Measurements from ENCODE around the gene TCP11L1. TPM values are rescaled to one million over a fixed set of nuclear protein-coding genes. Genes with fewer than 3 reads are reported as not detected.

The TCP11L1 gene
- total and polyA plus RNA-seq, 9 of the 15 experiments (the other 6 are each of a cell fraction or from before 2014, with no cell fraction given) = 1.6 to 15.3 (median 5.4) TPM

DNA sequence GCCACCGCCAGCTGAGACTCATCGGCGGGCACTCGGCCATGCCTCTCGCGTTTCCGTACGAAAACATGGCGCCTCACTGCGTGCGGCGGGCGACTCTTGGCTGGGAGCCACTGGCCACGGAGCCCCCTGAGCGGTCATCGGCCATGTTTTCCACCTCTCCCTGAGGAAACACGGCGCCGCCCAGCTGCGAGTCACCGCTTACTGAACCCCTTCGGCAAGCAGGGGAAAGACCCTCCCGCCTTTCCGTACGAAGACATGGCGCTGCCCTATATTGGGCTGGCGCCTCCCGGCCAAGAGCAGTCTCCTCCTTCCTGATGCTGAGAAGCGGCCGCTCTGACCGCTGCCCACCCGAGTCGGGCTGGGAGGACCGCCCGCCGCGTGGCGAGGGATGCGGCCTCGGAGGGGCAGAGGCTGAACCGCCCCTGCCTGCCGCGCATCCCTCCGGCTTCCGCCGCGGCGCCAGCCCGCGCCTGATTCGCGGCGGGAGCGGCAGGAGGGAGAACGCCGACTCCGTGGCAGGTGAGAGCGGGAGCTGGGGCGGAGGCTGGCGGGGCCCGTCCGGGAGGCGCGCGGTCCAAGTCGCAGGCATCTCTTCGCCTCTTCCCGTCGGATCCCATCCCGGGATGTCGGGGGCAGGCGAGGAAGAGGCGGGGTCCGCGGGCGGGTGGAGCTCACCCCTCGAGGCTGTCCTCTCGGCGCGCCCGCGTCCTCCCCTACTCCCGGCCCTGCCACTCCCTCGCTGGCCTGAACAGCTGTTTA is at the start of gene TCP11L1 (continued):
- no peak for TF ChIP-seq GATAD2B (IDR thresholded peaks at IDR 0.05; ENCODE audit: borderline replicate concordance)
- TF ChIP-seq DMBX1 (CRISPR knock-in tag; IDR thresholded peaks at IDR 0.05; ENCODE audit: borderline replicate concordance) = no peak; the same call in 1 of the 2 replicates
- TF ChIP-seq FOXK2 (conservative IDR thresholded peaks at IDR 0.05 in 1 of 2, IDR thresholded peaks at IDR 0.05 in 1 of 2; ENCODE audit: low read depth in 2 of 2) = peak; percentile 83 to 85; a peak in 2 of 4 replicates
- TF ChIP-seq, protein P1, sequence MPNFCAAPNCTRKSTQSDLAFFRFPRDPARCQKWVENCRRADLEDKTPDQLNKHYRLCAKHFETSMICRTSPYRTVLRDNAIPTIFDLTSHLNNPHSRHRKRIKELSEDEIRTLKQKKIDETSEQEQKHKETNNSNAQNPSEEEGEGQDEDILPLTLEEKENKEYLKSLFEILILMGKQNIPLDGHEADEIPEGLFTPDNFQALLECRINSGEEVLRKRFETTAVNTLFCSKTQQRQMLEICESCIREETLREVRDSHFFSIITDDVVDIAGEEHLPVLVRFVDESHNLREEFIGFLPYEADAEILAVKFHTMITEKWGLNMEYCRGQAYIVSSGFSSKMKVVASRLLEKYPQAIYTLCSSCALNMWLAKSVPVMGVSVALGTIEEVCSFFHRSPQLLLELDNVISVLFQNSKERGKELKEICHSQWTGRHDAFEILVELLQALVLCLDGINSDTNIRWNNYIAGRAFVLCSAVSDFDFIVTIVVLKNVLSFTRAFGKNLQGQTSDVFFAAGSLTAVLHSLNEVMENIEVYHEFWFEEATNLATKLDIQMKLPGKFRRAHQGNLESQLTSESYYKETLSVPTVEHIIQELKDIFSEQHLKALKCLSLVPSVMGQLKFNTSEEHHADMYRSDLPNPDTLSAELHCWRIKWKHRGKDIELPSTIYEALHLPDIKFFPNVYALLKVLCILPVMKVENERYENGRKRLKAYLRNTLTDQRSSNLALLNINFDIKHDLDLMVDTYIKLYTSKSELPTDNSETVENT (CRISPR knock-in tag; IDR thresholded peaks at IDR 0.05) = peak; percentile 31; the same call in 1 of the 2 replicates
- TF ChIP-seq ETV6 (IDR thresholded peaks at IDR 0.05; ENCODE audit: borderline replicate concordance in 1 of 2, low read depth in 2 of 2, low read length in 1 of 2) = no peak
- no peak for TF ChIP-seq ETV6 (CRISPR knock-in tag; IDR thresholded peaks at IDR 0.05; ENCODE audit: borderline replicate concordance)
- TF ChIP-seq BACH1 (tag; IDR thresholded peaks at IDR 0.05) = peak; percentile 63; the same call in 1 of the 2 replicates
- TF ChIP-seq TCF3 (CRISPR knock-in tag; IDR thresholded peaks at IDR 0.05) = no peak; the same call in 1 of the 2 replicates
- no peak for TF ChIP-seq STAT5A (IDR thresholded peaks at IDR 0.05; ENCODE audit: borderline replicate concordance, low read length)
- peak; percentile 64 to 74 for TF ChIP-seq MAZ (CRISPR knock-in tag; conservative IDR thresholded peaks at IDR 0.05 in 1 of 2, IDR thresholded peaks at IDR 0.05 in 1 of 2)
- no peak for TF ChIP-seq ZNF785 (CRISPR knock-in tag; IDR thresholded peaks at IDR 0.05)
- TF ChIP-seq ESRRA (IDR thresholded peaks at IDR 0.05; ENCODE audit: borderline replicate concordance, low read depth) = no peak
- no peak for TF ChIP-seq ZBTB8A (IDR thresholded peaks at IDR 0.05; ENCODE audit: partially characterized antibody)
- no peak for TF ChIP-seq ZNF589 (CRISPR knock-in tag; IDR thresholded peaks at IDR 0.05; ENCODE audit: low read depth)
- TF ChIP-seq, protein P2, sequence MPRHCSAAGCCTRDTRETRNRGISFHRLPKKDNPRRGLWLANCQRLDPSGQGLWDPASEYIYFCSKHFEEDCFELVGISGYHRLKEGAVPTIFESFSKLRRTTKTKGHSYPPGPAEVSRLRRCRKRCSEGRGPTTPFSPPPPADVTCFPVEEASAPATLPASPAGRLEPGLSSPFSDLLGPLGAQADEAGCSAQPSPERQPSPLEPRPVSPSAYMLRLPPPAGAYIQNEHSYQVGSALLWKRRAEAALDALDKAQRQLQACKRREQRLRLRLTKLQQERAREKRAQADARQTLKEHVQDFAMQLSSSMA (CRISPR knock-in tag; IDR thresholded peaks at IDR 0.05) = no peak; the same call in 1 of the 2 replicates
- TF ChIP-seq NCOA2 (IDR thresholded peaks at IDR 0.05; ENCODE audit: partially characterized antibody in 2 of 2) = no peak
- 0 out of 2 replicates have a peak, but pooled peaks have one; percentile 68 for TF ChIP-seq ZNF175 (CRISPR knock-in tag; IDR thresholded peaks at IDR 0.05; ENCODE audit: low read depth)
- no peak for TF ChIP-seq CHD4 (IDR thresholded peaks at IDR 0.05; ENCODE audit: insufficient read depth, insufficient replicate concordance, low read depth, low read length, poor library complexity, severe bottlenecking)
